Measurements from ENCODE around the gene THSD4. TPM values are rescaled to one million over a fixed set of nuclear protein-coding genes. Genes with fewer than 3 reads are reported as not detected.

The THSD4 gene
- total and polyA plus RNA-seq, 9 of the 15 experiments (the other 6 are each of a cell fraction or from before 2014, with no cell fraction given), result 0.04 TPM; not detected in 5

DNA sequence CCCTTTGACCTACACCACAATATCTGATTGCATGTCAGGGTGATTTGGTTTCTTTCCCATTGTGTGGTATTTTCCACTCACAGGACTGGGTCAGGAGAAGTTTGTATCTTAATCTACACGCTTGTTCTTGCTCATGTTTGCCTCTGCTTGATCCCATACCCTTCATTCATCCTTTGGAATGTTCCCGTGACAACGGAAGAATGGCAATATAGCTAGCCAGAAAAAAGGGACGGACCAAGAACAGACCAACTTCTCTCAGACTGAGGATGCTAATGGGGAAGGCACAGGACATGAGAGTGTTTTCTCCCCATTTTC lies 7.8 kb upstream of the THSD4 start (continued):
- no peak for TF ChIP-seq HNRNPLL (IDR thresholded peaks at IDR 0.05; ENCODE audit: low read depth, low read length, poor library complexity, severe bottlenecking)
- TF ChIP-seq HSF4 (CRISPR knock-in tag; IDR thresholded peaks at IDR 0.05; ENCODE audit: borderline replicate concordance), result no peak
- no peak for TF ChIP-seq NCOA1 (IDR thresholded peaks at IDR 0.05; ENCODE audit: low read depth)
- TF ChIP-seq ZNF282 (CRISPR knock-in tag; IDR thresholded peaks at IDR 0.05), result no peak

DNA sequence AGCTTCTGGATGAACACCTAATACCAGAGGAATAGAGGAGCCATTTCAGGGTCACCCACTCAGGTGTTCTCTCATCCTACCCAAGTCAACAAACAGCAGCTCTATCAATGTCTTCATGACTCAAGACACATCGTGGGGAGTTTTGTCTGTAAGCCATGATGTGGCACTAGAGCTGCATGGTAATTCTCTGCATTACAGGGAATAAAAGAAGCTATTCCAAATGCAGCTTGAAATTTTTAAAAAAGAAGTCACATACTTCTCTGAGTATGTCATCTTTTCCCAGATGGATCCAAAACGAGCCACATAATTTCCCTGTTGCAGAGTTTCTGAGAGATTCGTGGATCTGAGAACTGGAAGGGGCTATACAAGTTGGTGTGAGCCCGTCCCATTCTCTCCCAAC lies 6.1 kb upstream of the THSD4 start:
- no peak for TF ChIP-seq FUS (optimal IDR thresholded peaks at IDR 0.05; ENCODE audit: low read depth, low read length)
- TF ChIP-seq SP2 (IDR thresholded peaks at IDR 0.05; ENCODE audit: extremely low read depth, low read depth, low read length, poor library complexity, severe bottlenecking), result no peak
- TF ChIP-seq NCOA2 (IDR thresholded peaks at IDR 0.05; ENCODE audit: partially characterized antibody in 2 of 2), result no peak
- TF ChIP-seq TAL1 (IDR thresholded peaks at IDR 0.05), result no peak
- no peak for TF ChIP-seq ZEB2 (IDR thresholded peaks at IDR 0.05)
- no peak for TF ChIP-seq PHF21A (IDR thresholded peaks at IDR 0.05; ENCODE audit: borderline replicate concordance, low read depth)
- no peak for TF ChIP-seq RBFOX2 (IDR thresholded peaks at IDR 0.05; ENCODE audit: low read depth, low read length)
- TF ChIP-seq SMAD3 (CRISPR knock-in tag; conservative IDR thresholded peaks at IDR 0.05), result no peak
- no peak for TF ChIP-seq SETDB1 (IDR thresholded peaks at IDR 0.05; ENCODE audit: low read length)
- TF ChIP-seq CHCHD3 (CRISPR knock-in tag; IDR thresholded peaks at IDR 0.05), result no peak
- H4K20me1 ChIP-seq (replicated peaks; ENCODE audit: control insufficient read depth, insufficient read depth, low read length), result no peaks in the 10 kb centered on the region
- intact Hi-C loops (cut with micrococcal nuclease) (no loop called here), in situ Hi-C loops (cut with MboI) (no loop called here)
- H3K79me2 ChIP-seq (ENCODE audit: control insufficient read depth, insufficient read depth, low read length), result no peaks in the 10 kb centered on the region
- H2AFZ ChIP-seq (ENCODE audit: low read depth, low read length), result no peak overlapping the region
- DNase-seq (ENCODE audit: extremely low read depth in 1 of 4, low spot score in 3 of 4) (no peak), FAIRE-seq (no peak), ATAC-seq (no peak)
- no peak overlapping the region for H3K4me3 ChIP-seq
- no peak overlapping the region for H3K4me2 ChIP-seq (ENCODE audit: insufficient read depth, low read length)
- ChIA-PET POLR2A (no interaction called here), CTCF (ENCODE audit: low intra/inter-chr PET ratio) (no interaction called here)
- no peaks in the 10 kb centered on the region for H3K36me3 ChIP-seq (ENCODE audit: control insufficient read depth, insufficient read depth, low read length)
- H3K27ac ChIP-seq (ENCODE audit: extremely low read depth, low read depth, low read length), result no peak overlapping the region
- 0% methylated on average over 4 of the region's 4 CpGs for WGBS (ENCODE audit: insufficient coverage, low coverage, missing lambda C conversion rate)
- no peaks in the 10 kb centered on the region for H3K4me1 ChIP-seq (replicated peaks in 1 of 2; ENCODE audit: control insufficient read depth in 2 of 2, insufficient read depth in 2 of 2, low read length in 2 of 2)
- no TSS peak for BruUV-seq (replicated peaks)
- no peaks in the 10 kb centered on the region for H3K27me3 ChIP-seq (ENCODE audit: control insufficient read depth in 2 of 2, insufficient read depth in 2 of 2, low read length in 2 of 2)
- H3K9me3 ChIP-seq (replicated peaks; ENCODE audit: control insufficient read depth, insufficient read depth, low read depth, low read length), result no peaks in the 10 kb centered on the region
- H3K9ac ChIP-seq (ENCODE audit: insufficient read depth in 1 of 2, low read depth in 2 of 2, low read length in 2 of 2), result no peak overlapping the region
- no peaks in the 10 kb centered on the region for H3K9me1 ChIP-seq (ENCODE audit: control insufficient read depth, insufficient read depth, low read length)
